ENCODE data around the gene GATA2.

Gene GATA2

DNA sequence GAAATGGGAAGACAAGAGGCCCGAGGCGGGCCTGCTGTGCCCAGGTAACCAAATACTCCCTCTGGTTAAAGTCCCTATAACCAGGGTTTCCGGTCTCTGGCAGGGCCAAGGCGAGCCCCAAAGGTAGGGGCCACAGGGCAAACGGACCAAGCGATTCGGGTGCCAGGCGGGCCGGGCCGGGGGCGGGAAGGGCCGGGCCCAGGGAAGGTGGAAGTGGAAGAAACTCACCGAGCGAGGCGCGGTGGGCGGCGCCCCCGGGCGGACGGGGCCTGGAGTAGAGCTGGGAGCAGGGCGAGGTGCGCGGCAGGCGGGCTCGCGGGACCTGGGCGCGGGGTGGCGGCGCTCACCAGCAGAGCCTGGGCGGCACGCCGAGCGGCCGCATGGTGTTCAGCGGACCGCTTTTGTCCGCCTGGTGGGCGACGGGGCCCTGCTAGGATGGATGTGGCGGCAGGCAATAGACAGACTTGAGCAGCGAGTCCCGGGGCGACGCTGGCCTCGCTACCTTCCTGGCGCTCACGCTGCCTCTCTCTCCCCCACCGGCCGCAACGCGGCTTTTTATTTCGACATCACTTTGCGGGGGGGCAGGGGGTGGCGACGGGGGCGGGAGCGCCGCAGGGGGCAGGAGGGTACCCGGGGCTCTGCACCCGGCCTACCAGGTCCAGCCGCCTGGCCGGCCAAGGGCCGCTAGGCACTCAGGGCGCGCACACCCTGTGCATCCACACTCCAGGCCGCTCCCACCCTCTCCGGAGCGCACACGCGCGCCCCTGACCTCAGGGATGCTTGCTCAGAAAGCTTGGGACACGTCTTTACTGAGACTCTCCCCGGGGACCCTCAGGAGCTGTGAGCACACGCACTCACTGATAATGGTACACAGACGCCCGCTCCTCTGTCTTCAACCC is at the start of gene GATA2:
TSS of gene GATA2 (minus strand) at position 531 of the 899 bp plus-strand sequence. CDS start 6,170 bp downstream, outside the sequence.
- TF ChIP-seq, protein P1, sequence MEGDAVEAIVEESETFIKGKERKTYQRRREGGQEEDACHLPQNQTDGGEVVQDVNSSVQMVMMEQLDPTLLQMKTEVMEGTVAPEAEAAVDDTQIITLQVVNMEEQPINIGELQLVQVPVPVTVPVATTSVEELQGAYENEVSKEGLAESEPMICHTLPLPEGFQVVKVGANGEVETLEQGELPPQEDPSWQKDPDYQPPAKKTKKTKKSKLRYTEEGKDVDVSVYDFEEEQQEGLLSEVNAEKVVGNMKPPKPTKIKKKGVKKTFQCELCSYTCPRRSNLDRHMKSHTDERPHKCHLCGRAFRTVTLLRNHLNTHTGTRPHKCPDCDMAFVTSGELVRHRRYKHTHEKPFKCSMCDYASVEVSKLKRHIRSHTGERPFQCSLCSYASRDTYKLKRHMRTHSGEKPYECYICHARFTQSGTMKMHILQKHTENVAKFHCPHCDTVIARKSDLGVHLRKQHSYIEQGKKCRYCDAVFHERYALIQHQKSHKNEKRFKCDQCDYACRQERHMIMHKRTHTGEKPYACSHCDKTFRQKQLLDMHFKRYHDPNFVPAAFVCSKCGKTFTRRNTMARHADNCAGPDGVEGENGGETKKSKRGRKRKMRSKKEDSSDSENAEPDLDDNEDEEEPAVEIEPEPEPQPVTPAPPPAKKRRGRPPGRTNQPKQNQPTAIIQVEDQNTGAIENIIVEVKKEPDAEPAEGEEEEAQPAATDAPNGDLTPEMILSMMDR (IDR thresholded peaks at IDR 0.05; ENCODE audit: borderline replicate concordance, insufficient read depth, low read depth, low read length) = no peak
- H3K4me3 ChIP-seq (ENCODE audit: low read depth, low read length) = no peak within 1 kb of the TSS

DNA sequence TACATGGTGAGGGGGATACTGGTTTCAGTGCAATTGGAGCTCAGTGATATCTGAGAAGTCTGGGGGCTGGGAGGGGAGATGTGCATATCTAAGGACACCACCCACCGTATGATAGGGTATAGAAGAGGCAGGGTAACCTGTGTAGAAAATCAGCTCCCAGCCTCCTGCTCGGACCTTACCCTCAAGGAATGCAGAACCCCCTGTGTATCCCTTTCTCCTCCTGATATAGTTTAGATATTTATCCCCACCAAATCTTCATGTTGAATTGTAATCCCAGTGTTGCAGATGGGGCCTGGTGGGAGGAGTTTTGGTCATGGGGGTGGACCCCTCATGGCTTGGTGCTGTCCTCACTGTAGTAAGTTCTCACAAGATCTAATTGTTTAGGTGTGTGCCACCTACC is 48.2 kb upstream of the GATA2 start:
- H3K4me3 ChIP-seq (ENCODE audit: low read depth, low read length) = no peak overlapping the region
- TF ChIP-seq, protein P1 (IDR thresholded peaks at IDR 0.05; ENCODE audit: borderline replicate concordance, insufficient read depth, low read depth, low read length) = no peak

DNA sequence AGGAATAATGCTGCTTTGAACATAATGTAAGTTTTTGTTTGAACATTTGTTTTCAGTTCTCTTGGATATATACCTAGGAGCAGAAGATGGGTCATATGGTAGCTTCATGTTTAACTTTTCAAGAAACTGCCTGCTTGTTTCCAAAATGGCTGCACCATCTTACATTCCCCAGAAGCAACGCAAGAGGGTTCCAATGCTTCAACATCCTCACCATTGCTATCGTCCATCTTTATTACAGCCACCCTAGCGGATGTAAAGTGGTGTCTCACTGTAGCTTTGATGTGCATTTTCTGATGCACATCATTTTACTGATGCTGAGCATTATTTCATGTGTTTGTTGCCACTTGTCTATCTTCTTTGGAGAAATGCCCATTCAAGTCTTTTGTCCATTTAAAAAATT is 46.4 kb upstream of the GATA2 start:
- TF ChIP-seq, protein P1 (IDR thresholded peaks at IDR 0.05; ENCODE audit: borderline replicate concordance, insufficient read depth, low read depth, low read length) = no peak
- no peak overlapping the region for H3K4me3 ChIP-seq (ENCODE audit: low read depth, low read length)

DNA sequence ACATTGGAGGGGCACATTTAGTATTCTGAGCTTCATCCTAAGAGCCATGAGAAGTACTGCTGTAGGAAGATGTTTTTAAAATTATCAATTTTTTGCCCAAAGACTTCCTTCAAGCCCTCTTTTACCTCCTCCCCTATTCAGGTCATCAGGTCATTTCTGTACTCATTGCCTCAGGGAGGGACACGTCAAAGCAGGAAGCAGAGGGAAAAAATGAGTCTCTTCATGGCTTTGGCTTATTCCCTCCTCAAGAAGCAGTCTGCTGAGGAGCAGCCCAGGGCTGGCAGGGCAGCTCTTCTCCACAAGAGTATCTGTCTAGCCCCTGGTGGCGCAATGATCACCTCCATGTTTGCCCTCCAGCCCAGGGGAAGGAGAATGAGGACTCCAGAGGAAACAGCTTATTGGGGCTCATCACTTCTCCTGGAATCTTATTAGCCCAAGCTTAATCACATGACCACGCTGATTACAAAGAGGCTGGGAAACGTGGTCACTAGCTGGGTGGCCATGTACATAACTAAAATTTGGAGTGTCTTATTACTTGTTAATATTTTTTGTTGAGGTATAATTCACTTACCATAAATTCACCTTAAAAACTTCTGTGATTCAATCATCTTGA is 44.2 kb upstream of the GATA2 start:
- no peak overlapping the region for H3K4me3 ChIP-seq (ENCODE audit: low read depth, low read length)
- TF ChIP-seq, protein P1 (IDR thresholded peaks at IDR 0.05; ENCODE audit: borderline replicate concordance, insufficient read depth, low read depth, low read length) = no peak

DNA sequence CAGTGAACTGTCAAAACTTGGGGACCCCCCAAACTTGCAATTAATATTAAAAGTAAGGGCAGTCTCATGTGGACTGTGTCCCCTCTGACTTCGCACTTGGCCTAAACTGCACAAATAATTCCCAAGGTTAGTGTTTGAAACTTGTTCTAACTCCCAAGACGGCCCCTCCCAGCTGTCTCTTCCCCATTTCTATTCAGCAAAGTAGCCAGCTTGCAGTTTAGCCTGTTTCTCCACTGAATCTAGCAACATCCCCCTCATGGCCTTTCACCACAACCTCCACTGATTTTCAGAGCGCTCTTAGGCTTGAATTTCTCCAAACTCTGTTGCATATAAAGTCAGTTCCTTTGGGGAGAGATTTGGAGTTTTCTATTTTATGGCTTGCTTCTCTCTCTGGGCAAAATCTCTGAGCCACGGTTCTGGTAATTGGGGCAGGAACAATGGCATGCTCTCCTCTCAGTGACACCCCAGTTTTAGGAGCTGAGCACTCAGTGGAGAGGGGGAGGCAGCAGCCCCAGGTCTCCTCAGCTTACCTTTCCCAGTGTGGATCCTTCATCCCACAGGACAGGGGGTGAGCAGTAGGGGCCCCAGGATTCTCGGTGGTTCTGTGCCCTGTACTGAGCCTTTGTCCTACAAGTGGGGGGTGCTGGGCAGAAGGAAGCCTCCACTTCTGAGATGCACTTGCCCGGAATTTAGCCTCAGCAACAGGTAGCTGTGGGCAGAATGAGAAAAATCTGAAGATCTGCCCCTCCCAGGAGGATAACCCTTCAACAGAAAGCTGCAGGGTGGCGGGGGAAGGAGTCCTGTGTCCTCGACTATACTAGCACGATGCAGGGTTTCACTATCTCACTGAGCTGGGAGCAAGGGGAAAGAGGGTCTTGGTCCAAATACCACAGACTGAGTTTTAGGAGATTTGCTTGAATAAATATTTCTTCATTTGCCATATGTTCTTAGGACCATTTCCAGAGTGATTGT is 39.3 kb upstream of the GATA2 start:
- TF ChIP-seq, protein P1 (IDR thresholded peaks at IDR 0.05; ENCODE audit: borderline replicate concordance, insufficient read depth, low read depth, low read length) = no peak

DNA sequence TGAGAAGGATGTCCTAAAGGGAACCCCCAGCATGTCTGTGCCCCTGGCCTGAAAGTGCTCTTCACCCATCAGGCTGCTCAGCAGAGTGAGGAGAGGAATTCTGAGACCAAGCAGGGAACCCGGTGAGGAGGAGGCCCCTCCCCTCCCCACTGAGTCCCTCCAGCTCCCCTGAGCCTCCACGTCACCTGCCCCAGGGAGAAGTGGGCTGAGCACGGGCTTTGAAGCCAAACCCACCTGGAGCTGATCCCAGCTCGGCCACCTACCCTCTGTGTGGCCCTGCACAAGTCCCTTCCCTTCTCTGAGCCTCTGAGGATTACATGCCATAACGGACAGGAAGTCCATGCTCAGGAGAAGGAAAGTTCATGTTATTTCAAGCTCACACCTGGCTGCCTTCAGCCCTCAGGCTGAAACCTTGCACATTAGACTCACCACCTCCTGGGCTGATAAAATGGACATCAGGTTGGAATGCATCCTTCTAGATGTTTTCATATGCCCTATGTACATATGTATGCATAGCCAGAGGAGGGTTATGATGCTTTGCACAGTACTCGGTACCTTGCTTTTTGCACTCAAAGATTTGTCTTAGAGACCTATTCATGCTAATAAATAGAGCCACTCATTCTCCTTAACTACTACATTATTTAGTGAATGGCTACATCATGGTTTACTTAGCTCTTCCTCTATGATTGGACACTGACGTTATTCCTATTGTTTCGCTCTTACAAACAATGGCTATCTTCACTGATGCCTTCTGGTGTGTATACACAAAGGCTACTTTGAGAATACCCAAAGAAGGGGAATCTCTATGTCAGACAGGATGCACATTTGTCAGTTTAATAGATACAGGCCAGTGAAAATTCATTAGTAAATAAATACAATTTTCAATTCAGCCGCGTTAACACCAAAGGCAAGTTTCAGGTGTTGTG is 31.6 kb upstream of the GATA2 start:
- TF ChIP-seq, protein P1 (IDR thresholded peaks at IDR 0.05; ENCODE audit: borderline replicate concordance, insufficient read depth, low read depth, low read length) = no peak
- H3K4me3 ChIP-seq (ENCODE audit: low read depth, low read length) = no peak overlapping the region

More for the DNA sequence above, 39.3 kb upstream of the GATA2 start:
- H3K4me3 ChIP-seq (ENCODE audit: low read depth, low read length) = no peak overlapping the region
